Activated naive CD8-positive, alpha-beta T cell (primary cell): ENCODE results near the gene ETS2.

Source experiments
- H3K27ac Mint-ChIP-seq: one replicate; pipeline ENCODE4 v1.8.0; 2021; ENCODE audit warnings: mixed read lengths
- H3K27me3 Mint-ChIP-seq: one replicate; pipeline ENCODE4 v1.8.0; 2021; ENCODE audit warnings: mixed read lengths
- H3K36me3 Mint-ChIP-seq: one replicate; pipeline ENCODE4 v1.8.0; 2021; ENCODE audit warnings: mixed read lengths
- H3K4me1 Mint-ChIP-seq: one replicate; pipeline ENCODE4 v1.8.0; 2021; ENCODE audit warnings: low read depth, mixed read lengths
- H3K4me3 Mint-ChIP-seq: one replicate; pipeline ENCODE4 v1.8.0; 2021; ENCODE audit warnings: mild to moderate bottlenecking, mixed read lengths
- H3K9me3 Mint-ChIP-seq: one replicate; pipeline ENCODE4 v1.8.0; 2021; ENCODE audit warnings: low read depth, mixed read lengths

Gene ETS2

DNA sequence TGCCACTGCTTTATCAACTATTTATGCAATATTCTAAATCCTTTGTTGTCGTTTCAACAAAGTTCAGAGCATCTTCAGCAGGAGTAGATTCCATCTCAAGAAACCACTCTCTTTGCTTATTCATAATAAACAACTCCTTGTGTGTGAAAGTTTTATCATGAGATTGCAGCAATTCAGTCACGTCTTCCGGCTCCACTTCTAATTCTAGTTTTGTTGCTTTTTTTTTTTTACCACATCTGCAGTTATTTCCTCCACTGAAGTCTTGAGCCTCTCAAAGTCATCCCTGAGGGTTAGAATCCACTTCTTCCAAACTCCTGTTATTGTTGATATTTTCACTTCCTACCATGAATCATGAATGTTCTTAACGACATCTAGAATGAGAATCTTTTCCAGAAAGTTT lies 14.8 kb upstream of the ETS2 start:
- H3K9me3 Mint-ChIP-seq, result no peaks in the 10 kb centered on the region
- H3K27ac Mint-ChIP-seq, result no peak overlapping the region
- peaks cover 5% of the 10 kb centered on the region for H3K4me1 Mint-ChIP-seq
- no peaks in the 10 kb centered on the region for H3K36me3 Mint-ChIP-seq
- H3K27me3 Mint-ChIP-seq, result no peaks in the 10 kb centered on the region
- no peak overlapping the region for H3K4me3 Mint-ChIP-seq

DNA sequence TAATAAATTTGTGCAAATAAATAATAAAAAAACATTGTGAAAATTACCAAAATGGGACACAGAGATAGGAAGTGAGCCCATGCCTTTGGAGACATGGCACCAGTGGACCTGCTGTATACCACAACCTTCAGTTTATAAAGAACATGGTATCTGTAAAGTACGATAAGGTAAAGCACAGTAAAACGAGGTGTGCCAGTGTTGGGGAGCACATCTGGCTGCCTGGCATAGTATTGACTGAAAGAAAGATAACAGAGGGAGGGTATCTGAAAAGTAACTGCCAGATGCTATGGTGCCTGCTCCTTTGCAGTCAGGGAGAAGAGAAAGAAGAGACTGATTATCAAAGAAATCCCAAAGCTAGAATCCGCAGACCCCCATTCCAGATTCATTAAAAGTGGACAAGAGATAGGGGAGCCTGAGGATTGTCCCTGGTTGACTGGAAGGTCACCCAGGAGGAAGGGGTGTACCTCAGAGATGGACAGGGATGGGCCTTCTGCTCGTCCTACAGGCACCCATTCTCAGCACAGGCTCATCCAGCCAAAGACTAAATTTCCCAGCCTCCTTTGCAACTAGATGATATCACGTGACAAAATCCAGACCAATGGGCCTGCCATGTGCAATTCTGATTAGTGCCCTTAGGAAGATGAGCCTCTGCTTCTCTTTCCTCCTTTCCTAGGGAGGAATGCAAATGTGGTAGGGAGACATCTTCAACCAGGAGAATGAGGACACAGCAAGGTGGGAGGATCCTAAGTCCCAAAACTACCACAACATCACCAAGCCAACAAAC lies 12.9 kb upstream of the ETS2 start:
- Mint-ChIP-seq H3K4me1 (peaks cover 5% of the 10 kb centered on the region), H3K9me3 (no peaks in the 10 kb centered on the region), H3K36me3 (no peaks in the 10 kb centered on the region), H3K27me3 (no peaks in the 10 kb centered on the region), H3K27ac (no peak overlapping the region), H3K4me3 (no peak overlapping the region)

DNA sequence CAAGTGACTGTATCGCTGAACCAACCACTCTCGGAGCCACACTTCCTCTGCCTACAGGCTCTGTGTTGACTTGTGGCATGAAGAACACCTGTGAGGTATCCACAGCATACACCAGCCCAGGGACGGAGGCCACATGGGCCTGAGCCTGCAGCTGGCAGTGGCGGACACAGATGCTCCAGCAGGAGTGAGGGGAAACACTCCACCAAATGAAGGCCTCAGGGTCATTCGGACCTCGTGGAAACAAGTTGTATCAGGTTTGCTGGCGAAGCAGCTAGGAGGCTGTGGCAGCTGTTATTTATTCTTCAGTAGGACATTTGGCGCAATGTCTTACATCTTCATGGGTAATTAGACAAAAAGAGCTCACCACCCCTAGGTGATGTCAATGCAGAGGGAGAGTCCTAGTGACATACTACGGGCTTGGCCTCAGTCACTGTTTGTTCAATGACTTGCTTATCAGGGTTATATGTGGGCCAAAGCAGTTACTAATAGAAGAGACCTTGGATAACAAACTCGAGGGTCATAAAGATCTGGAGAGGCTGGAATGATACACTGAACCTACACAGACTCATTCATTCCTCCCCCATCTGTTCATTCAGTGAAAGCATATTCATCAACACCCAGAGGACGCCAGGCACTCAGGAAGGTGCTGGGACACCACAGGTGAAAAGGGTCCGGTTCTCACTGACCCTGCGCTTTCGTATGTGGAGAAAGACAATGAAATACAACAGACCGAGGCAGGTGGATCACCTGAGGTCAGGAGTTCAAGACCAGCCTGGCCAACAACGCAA lies 11.6 kb upstream of the ETS2 start:
- no peaks in the 10 kb centered on the region for H3K27me3 Mint-ChIP-seq
- H3K27ac Mint-ChIP-seq, result no peak overlapping the region
- peaks cover 5% of the 10 kb centered on the region for H3K4me1 Mint-ChIP-seq

DNA sequence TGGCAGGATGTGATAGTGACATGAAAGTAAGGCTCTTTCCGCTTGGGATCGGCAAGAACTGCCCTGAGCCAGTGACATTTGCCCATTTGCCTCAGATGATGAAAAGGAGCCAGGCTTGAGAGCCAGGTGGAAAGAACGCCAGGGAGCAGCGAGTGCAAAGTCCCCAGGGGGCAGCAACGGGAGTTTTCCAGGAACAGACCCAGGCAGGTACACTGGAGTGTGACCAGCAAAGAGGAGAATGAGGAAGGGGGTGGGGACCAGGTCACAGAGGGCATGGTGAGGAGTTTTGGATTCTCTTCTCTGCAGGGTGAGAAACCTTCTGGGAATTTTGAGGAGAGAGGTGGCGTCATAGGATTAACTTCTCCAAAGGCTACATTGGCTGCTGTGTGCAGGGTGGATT lies 10.8 kb upstream of the ETS2 start:
- Mint-ChIP-seq H3K27me3 (no peaks in the 10 kb centered on the region), H3K36me3 (no peaks in the 10 kb centered on the region), H3K4me1 (peaks cover 5% of the 10 kb centered on the region), H3K9me3 (no peaks in the 10 kb centered on the region), H3K27ac (no peak overlapping the region), H3K4me3 (no peak overlapping the region)

More for the DNA sequence above, 11.6 kb upstream of the ETS2 start:
- Mint-ChIP-seq H3K9me3 (no peaks in the 10 kb centered on the region), H3K36me3 (no peaks in the 10 kb centered on the region), H3K4me3 (no peak overlapping the region)

DNA sequence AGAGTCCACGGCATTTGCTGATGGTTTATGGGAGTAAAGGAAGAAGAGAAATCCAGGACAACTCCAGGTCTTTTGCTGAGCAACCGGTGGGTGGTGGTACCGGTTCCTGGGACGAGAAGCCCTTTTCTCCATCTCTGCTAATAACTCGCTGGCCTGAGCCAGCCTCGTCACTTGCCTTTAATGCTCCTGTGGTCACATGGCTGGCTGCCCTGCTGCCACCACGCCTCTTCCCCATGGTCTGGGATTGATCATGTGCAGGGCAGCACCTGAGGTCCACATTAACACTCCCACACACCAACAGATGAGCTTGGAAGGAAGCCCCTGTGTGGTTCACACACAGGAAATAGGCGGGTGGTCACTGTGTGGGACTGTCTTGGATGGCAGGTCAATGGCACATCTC lies 10.3 kb upstream of the ETS2 start:
- H3K36me3 Mint-ChIP-seq, result no peaks in the 10 kb centered on the region
- H3K27me3 Mint-ChIP-seq, result no peaks in the 10 kb centered on the region
- no peaks in the 10 kb centered on the region for H3K9me3 Mint-ChIP-seq
- no peak overlapping the region for H3K4me3 Mint-ChIP-seq
- no peak overlapping the region for H3K27ac Mint-ChIP-seq
- H3K4me1 Mint-ChIP-seq, result peaks cover 5% of the 10 kb centered on the region

DNA sequence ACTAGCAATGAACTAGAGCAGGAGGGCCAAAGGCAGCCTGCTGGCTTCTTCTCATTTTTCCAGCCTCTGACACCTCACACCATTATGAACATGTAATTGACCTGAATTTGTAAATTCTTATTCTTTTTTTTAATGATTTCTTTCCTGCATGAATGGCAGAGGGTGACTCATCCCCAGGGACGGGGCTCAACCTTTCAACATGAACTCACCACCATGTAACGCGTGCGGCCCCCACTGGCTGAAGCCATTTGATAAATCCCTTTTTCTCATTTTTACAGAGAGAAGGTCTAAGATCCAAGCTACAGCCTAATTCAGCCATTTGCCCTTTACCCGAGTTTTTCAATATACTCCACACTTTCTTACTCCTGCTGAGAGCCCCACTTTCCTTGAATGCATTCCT lies 9.3 kb upstream of the ETS2 start:
- H3K9me3 Mint-ChIP-seq, result no peaks in the 10 kb centered on the region
- no peaks in the 10 kb centered on the region for H3K36me3 Mint-ChIP-seq
- no peak overlapping the region for H3K27ac Mint-ChIP-seq
- H3K4me3 Mint-ChIP-seq, result no peak overlapping the region
- H3K27me3 Mint-ChIP-seq, result no peaks in the 10 kb centered on the region
- peaks cover under 1% of the 10 kb centered on the region for H3K4me1 Mint-ChIP-seq

DNA sequence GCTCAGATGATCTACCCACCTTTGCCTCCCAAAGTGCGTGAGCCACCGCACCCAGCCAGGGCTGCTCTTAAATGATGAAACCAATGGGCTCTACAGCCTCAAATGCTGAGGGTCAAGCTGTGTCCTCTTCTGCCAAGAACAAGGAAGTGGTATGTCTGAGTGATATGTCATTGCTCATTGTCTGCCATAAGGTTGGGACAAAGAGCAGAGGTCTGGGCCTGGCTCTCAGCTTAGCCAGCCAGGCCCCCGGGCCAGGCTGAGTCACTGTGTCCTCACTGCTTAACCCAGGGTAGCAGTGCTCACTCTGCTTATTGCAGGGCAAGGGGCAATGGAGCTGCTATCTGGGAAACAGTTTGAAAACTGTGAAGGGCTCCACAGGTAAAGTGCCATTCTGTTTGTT lies 8.3 kb upstream of the ETS2 start:
- H3K27me3 Mint-ChIP-seq, result no peaks in the 10 kb centered on the region
- no peak overlapping the region for H3K27ac Mint-ChIP-seq
- no peaks in the 10 kb centered on the region for H3K9me3 Mint-ChIP-seq
- no peaks in the 10 kb centered on the region for H3K36me3 Mint-ChIP-seq
- no peaks in the 10 kb centered on the region for H3K4me1 Mint-ChIP-seq
- no peak overlapping the region for H3K4me3 Mint-ChIP-seq

DNA sequence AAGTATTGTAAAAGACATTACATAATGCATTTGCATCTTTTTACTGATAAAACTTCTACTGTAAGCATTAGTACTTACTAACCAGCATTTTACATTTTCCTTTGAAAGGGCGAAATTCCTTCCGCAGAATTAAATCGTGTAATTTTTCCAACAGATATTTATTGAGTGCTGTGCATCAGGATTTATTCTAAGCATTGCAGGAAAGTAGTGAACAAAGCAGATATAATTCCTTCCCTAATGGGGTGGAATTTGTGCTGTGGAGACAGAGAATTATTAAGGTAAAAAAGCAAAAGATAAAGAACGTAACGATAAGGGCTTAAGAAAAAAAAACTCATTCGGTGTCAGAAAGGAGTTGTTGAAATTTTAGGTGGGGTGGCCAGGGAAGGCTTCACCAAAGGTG lies 7.6 kb upstream of the ETS2 start:
- no peaks in the 10 kb centered on the region for H3K27me3 Mint-ChIP-seq
- no peak overlapping the region for H3K27ac Mint-ChIP-seq
- H3K4me1 Mint-ChIP-seq, result no peaks in the 10 kb centered on the region
- H3K36me3 Mint-ChIP-seq, result no peaks in the 10 kb centered on the region
- no peaks in the 10 kb centered on the region for H3K9me3 Mint-ChIP-seq
- no peak overlapping the region for H3K4me3 Mint-ChIP-seq

DNA sequence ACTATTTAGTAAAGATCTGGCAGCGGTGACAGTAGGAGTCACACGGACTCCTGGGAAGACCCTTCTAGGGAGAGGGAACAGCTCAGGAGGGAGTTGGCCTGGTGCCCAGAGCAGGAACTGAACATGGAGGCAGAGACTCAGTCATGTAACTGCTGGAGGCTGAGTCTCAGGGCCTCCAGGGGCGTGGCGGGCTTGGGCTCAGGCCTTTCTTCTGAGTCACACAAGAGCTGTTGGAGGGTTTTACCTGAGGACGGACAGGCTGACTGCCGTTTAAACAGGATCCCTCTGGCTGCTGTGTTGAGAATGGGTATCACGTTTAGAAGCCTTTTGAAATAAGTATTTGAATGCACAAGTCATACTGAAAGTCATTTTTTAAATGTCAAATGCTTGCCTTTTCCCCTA lies 7.2 kb upstream of the ETS2 start:
- Mint-ChIP-seq H3K36me3 (no peaks in the 10 kb centered on the region), H3K4me3 (no peak overlapping the region), H3K27me3 (no peaks in the 10 kb centered on the region), H3K27ac (no peak overlapping the region), H3K9me3 (no peaks in the 10 kb centered on the region), H3K4me1 (no peaks in the 10 kb centered on the region)

DNA sequence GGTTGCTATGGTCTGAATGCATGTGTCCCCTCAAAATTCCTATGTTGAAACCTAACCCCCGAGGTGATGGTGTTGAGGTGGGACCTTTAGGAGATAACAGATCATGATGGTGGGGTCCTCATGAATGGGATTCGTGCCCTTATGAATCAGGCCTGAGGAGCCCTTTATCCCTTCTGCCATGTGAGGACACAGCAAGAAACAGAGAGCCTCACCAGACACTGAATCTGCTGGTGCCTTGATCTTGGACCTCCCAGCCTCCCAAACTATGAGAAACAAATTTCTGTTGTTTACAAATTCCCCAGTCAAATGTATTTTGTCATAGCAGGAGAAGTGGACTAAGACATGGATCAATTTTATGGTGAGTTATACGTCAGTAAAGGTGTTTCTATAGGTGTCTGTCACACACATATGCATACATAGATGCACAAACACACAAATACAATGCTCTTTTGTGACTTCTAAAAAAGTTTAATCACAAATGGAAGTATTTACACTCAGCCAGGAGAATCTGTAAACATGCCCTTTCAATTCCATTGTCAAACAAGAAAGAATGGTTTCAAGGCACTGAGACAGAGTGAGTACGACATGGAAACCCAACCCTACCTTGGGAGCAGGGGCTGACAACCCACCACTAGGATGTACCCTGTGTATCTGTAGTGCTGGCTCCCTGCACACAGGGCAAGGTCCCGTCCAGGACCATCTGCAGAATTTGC lies 5.5 kb upstream of the ETS2 start:
- Mint-ChIP-seq H3K27ac (no peak overlapping the region), H3K9me3 (no peaks in the 10 kb centered on the region)

DNA sequence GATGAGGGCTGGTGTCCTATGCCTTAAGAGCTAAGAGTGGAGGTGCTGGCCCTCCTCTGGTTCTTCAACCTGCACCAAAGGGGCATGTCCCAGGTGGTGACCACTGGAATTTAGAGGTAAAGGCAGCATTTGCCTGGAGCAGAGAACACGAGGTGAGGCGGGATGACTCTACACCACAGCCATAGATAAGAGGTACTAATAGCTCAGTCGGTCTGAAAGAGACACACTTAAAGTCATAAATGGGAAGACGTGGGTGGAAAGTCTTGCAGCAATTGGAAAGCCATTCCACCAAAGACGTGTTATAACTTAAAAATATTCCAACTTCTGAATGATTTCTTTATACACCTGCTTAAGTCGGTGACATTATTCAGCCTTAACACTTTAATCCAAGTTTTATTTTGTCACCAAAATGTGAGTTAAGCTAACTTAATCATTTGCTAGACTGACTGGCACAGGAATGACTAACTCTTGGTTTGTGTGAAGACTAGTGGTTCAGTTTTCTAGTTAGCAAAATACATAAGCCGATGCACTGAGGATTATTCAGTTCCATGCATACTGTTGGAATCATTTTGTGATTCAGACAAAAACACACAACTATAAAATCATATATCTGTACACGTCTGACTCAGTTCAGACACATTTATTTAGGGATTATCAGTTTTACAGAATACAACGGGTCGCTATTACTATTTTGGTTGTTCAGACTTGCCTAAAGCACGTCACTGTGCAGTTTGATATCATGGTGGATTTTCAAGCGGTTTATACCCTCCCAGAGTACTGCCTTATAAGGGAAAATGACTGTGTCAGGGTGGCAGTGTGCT lies 4.6 kb upstream of the ETS2 start:
- Mint-ChIP-seq H3K27ac (no peak overlapping the region), H3K27me3 (no peaks in the 10 kb centered on the region), H3K36me3 (no peaks in the 10 kb centered on the region), H3K4me3 (no peak overlapping the region), H3K4me1 (peaks cover 6% of the 10 kb centered on the region), H3K9me3 (no peaks in the 10 kb centered on the region)

More for the DNA sequence above, 5.5 kb upstream of the ETS2 start:
- no peak overlapping the region for H3K4me3 Mint-ChIP-seq
- no peaks in the 10 kb centered on the region for H3K27me3 Mint-ChIP-seq
- H3K36me3 Mint-ChIP-seq, result no peaks in the 10 kb centered on the region
- peaks cover 6% of the 10 kb centered on the region for H3K4me1 Mint-ChIP-seq

DNA sequence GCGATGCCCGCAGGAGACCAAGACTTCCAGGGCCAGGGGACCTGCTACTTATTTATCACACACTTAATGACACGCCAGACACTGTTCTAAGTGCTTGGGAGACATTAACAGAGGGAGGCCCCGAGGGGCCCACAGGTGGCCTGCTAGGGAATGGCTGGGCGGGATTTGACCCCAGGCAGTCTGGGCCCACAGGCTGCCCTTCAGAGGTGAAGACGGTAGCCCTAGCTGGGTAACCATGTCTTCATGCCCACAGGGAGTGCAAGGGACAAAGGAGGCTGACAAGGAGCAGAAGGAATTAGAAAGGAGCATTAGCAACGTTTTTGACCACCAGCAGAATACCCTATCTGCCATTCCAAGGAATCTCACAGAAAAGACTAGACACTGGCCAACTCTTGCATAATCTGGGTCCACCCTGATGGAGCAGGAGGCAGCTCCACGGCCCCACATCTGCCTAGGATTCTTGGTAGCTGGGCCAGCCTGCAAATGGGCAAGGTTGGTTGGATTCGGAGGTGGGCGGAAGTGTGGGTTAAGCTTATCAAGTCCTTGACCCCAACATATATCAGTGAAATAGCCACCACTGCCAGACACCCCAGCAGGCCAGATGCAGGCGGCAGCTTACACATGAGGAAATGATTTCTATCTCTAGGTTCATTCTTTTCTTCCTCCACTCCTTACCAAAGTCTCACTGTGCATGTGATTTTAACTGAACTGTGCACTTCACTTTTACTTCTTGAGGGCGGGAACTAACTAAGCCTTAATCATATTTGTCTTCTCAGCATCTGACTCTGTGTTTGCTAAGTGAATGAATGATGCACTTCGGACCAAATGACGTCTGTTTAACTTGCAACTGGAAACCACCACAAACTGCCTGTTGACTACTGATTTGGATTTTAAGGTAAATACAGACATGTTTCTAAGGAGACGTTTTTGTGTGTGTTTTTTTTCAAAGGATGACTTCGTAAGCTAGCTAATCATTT lies 3.4 kb upstream of the ETS2 start:
- no peaks in the 10 kb centered on the region for H3K9me3 Mint-ChIP-seq
- H3K4me1 Mint-ChIP-seq, result peaks cover 14% of the 10 kb centered on the region
- H3K36me3 Mint-ChIP-seq, result no peaks in the 10 kb centered on the region
- no peak overlapping the region for H3K27ac Mint-ChIP-seq
- no peak overlapping the region for H3K4me3 Mint-ChIP-seq
- no peaks in the 10 kb centered on the region for H3K27me3 Mint-ChIP-seq

DNA sequence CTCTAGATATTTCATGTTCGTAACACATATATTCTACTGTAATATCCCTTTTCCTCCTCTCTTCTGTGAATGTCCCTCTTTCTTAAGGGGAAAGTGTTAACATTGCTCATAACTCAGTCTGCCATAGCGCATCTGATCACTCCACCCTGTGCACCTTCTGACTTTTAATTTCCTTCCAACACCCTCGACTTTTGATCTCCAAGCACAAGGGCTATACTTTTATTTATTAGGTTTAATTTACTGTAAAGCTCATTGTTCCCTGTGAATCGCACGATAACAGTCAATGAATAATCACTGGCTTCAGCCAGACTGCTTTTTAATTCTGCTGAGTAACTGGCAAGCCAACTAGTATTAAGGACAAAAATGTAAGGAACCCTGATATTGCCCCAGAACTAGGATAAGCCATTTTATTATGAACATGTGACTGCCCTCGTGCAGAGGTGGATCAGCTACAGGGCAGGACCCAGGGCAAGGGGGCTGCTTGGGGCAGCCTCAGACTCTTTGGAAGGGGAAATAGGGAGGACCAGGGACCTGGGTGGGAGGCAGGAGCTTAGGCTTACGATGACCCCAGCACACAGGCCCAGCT lies 2.6 kb upstream of the ETS2 start:
- H3K27me3 Mint-ChIP-seq, result no peaks in the 10 kb centered on the region
- no peak overlapping the region for H3K27ac Mint-ChIP-seq
- no peak overlapping the region for H3K4me3 Mint-ChIP-seq
- no peaks in the 10 kb centered on the region for H3K9me3 Mint-ChIP-seq
- peaks cover 22% of the 10 kb centered on the region for H3K4me1 Mint-ChIP-seq
- peaks cover 4% of the 10 kb centered on the region for H3K36me3 Mint-ChIP-seq
